GM21528 (cell line): ENCODE results near the gene SCNN1B.
"Not testable (repeated sequence)": the region's sequence is repeated elsewhere in the genome, so short reads cannot be mapped to it uniquely, and the experiment has no call there.

Experiments used
- ATAC-seq: cut with Tn5 transposase; IDR thresholded peaks from one replicate; pipeline ENCODE4 v1.9.1; 2021; ENCODE audit warnings: mild to moderate bottlenecking, moderate library complexity; ENCODE audit not compliant: unreplicated experiment, low FRiP score

Gene SCNN1B

GRCh38 chr16:23302045-23302956 is at the start of gene SCNN1B:
Gene SCNN1B, plus strand, starts transcription at chr16:23302302. Its CDS starts 46,298 bp downstream, at chr16:23348600.
- no peak for ATAC-seq

GRCh38 chr16:23252310-23252709 is 49.8 kb upstream of the SCNN1B start:
- ATAC-seq = no peak

GRCh38 chr16:23253650-23254049 is 48.5 kb upstream of the SCNN1B start:
- ATAC-seq = not testable (repeated sequence)

- no peak for ATAC-seq
Measured at GRCh38 chr16:23254338-23254737, 47.8 kb upstream of the SCNN1B start.

- ATAC-seq = no peak
Measured at GRCh38 chr16:23255000-23255399, 47.1 kb upstream of the SCNN1B start.

- ATAC-seq = no peak
Measured at GRCh38 chr16:23256440-23256839, 45.7 kb upstream of the SCNN1B start.

GRCh38 chr16:23257682-23258081 is 44.4 kb upstream of the SCNN1B start:
- no peak for ATAC-seq

GRCh38 chr16:23258919-23259237 is 43.2 kb upstream of the SCNN1B start:
- no peak for ATAC-seq

GRCh38 chr16:23267647-23268046 is 34.5 kb upstream of the SCNN1B start:
- ATAC-seq = no peak

GRCh38 chr16:23268561-23268960 is 33.5 kb upstream of the SCNN1B start:
- no peak for ATAC-seq

- ATAC-seq = no peak
Measured at GRCh38 chr16:23269248-23269953, 32.7 kb upstream of the SCNN1B start.

GRCh38 chr16:23270654-23271053 is 31.4 kb upstream of the SCNN1B start:
- ATAC-seq = no peak

GRCh38 chr16:23274968-23275367 is 27.1 kb upstream of the SCNN1B start:
- no peak for ATAC-seq

- no peak for ATAC-seq
Measured at GRCh38 chr16:23276821-23277220, 25.3 kb upstream of the SCNN1B start.

- ATAC-seq = no peak
Measured at GRCh38 chr16:23278031-23278430, 24.1 kb upstream of the SCNN1B start.

- ATAC-seq = no peak
Measured at GRCh38 chr16:23279721-23280153, 22.4 kb upstream of the SCNN1B start.

- ATAC-seq = no peak
Measured at GRCh38 chr16:23280483-23280967, 21.6 kb upstream of the SCNN1B start.

GRCh38 chr16:23282568-23282967 is 19.5 kb upstream of the SCNN1B start:
- ATAC-seq = no peak

- ATAC-seq = no peak
Measured at GRCh38 chr16:23283571-23283970, 18.5 kb upstream of the SCNN1B start.

GRCh38 chr16:23284584-23284983 is 17.5 kb upstream of the SCNN1B start:
- no peak for ATAC-seq

GRCh38 chr16:23286131-23286532 is 16.0 kb upstream of the SCNN1B start:
- ATAC-seq = no peak

GRCh38 chr16:23288209-23288608 is 13.9 kb upstream of the SCNN1B start:
- no peak for ATAC-seq
